Measurements from ENCODE around the gene LSM5. TPM values are rescaled to one million over a fixed set of nuclear protein-coding genes. Genes with fewer than 3 reads are reported as not detected.
"Not testable (repeated sequence)": the region's sequence is repeated elsewhere in the genome, so short reads cannot be mapped to it uniquely, and the experiment has no call there.

The LSM5 gene
- total RNA-seq, 1 donor from 2014 or later = 32.7 TPM

GRCh38 chr7:32472015-32472414 is 18.2 kb downstream of the LSM5 start:
- H3K9me3 Mint-ChIP-seq (ENCODE audit: low read depth) = no peaks in the 10 kb centered on the region

GRCh38 chr7:32470871-32471270 is 19.3 kb downstream of the LSM5 start:
- TF ChIP-seq CTCF (IDR thresholded peaks at IDR 0.05) = no peak
- H3K36me3 Mint-ChIP-seq (ENCODE audit: low read depth) = no peaks in the 10 kb centered on the region

More at GRCh38 chr7:32472015-32472414, 18.2 kb downstream of the LSM5 start:
- Mint-ChIP-seq H3K4me3 (ENCODE audit: unreplicated experiment) (no peak overlapping the region), H3K27ac (ENCODE audit: unreplicated experiment) (no peak overlapping the region), H3K27me3 (ENCODE audit: low read depth) (no peaks in the 10 kb centered on the region), H3K4me1 (ENCODE audit: low read depth) (peaks cover 29% of the 10 kb centered on the region), H3K36me3 (ENCODE audit: low read depth) (no peaks in the 10 kb centered on the region)
- DNase-seq (ENCODE audit: low spot score) = no peak
- no peak for TF ChIP-seq CTCF (IDR thresholded peaks at IDR 0.05)

GRCh38 chr7:32470004-32470403 is 20.2 kb downstream of the LSM5 start:
- DNase-seq (ENCODE audit: low spot score); H3K9me3 Mint-ChIP-seq (ENCODE audit: low read depth); H3K27me3 Mint-ChIP-seq (ENCODE audit: low read depth); H3K27ac Mint-ChIP-seq (ENCODE audit: unreplicated experiment); H3K4me3 Mint-ChIP-seq (ENCODE audit: unreplicated experiment); H3K36me3 Mint-ChIP-seq (ENCODE audit: low read depth): not testable (repeated sequence)
- peaks cover 17% of the 10 kb centered on the region for H3K4me1 Mint-ChIP-seq (ENCODE audit: low read depth)

More at GRCh38 chr7:32470871-32471270, 19.3 kb downstream of the LSM5 start:
- no peak overlapping the region for H3K27ac Mint-ChIP-seq (ENCODE audit: unreplicated experiment)
- H3K4me1 Mint-ChIP-seq (ENCODE audit: low read depth) = peaks cover 24% of the 10 kb centered on the region
- H3K27me3 Mint-ChIP-seq (ENCODE audit: low read depth) = no peaks in the 10 kb centered on the region
- H3K4me3 Mint-ChIP-seq (ENCODE audit: unreplicated experiment) = no peak overlapping the region
- no peak for DNase-seq (ENCODE audit: low spot score)
- no peaks in the 10 kb centered on the region for H3K9me3 Mint-ChIP-seq (ENCODE audit: low read depth)

- not testable (repeated sequence) for DNase-seq (ENCODE audit: low spot score); H3K9me3 Mint-ChIP-seq (ENCODE audit: low read depth); H3K4me3 Mint-ChIP-seq (ENCODE audit: unreplicated experiment); H3K36me3 Mint-ChIP-seq (ENCODE audit: low read depth); H3K27ac Mint-ChIP-seq (ENCODE audit: unreplicated experiment); H3K27me3 Mint-ChIP-seq (ENCODE audit: low read depth)
- H3K4me1 Mint-ChIP-seq (ENCODE audit: low read depth) = peaks cover 12% of the 10 kb centered on the region
Observed at GRCh38 chr7:32464641-32465416, 25.4 kb downstream of the LSM5 start.

GRCh38 chr7:32462977-32463376 is 27.2 kb downstream of the LSM5 start:
- Mint-ChIP-seq H3K27ac (ENCODE audit: unreplicated experiment) (no peak overlapping the region), H3K36me3 (ENCODE audit: low read depth) (no peaks in the 10 kb centered on the region), H3K4me3 (ENCODE audit: unreplicated experiment) (no peak overlapping the region), H3K4me1 (ENCODE audit: low read depth) (peaks cover 12% of the 10 kb centered on the region), H3K9me3 (ENCODE audit: low read depth) (no peaks in the 10 kb centered on the region), H3K27me3 (ENCODE audit: low read depth) (no peaks in the 10 kb centered on the region)
- DNase-seq (ENCODE audit: low spot score) = no peak
- no peak for TF ChIP-seq CTCF (IDR thresholded peaks at IDR 0.05)

- H3K36me3 Mint-ChIP-seq (ENCODE audit: low read depth) = no peaks in the 10 kb centered on the region
- no peak for TF ChIP-seq CTCF (IDR thresholded peaks at IDR 0.05)
- no peak for DNase-seq (ENCODE audit: low spot score)
- H3K4me3 Mint-ChIP-seq (ENCODE audit: unreplicated experiment) = no peak overlapping the region
- peaks cover 12% of the 10 kb centered on the region for H3K4me1 Mint-ChIP-seq (ENCODE audit: low read depth)
- H3K27ac Mint-ChIP-seq (ENCODE audit: unreplicated experiment) = no peak overlapping the region
- H3K9me3 Mint-ChIP-seq (ENCODE audit: low read depth) = no peaks in the 10 kb centered on the region
- H3K27me3 Mint-ChIP-seq (ENCODE audit: low read depth) = no peaks in the 10 kb centered on the region
Observed at GRCh38 chr7:32462451-32462850, 27.7 kb downstream of the LSM5 start.

Data from chondrocyte (in vitro differentiated cells).